Measurements from ENCODE around the gene ZNF454.

The ZNF454 gene

GRCh38 chr5:178988436-178989220, 47.6 kb downstream of the ZNF454 start:
- no peak for TF ChIP-seq CTCF (conservative IDR thresholded peaks at IDR 0.05; ENCODE audit: low read depth, low read length)
- no peak for DNase-seq (ENCODE audit: low read depth)
- no peak overlapping the region for H3K4me3 ChIP-seq (ENCODE audit: low read depth, low read length)

GRCh38 chr5:178989311-178989710, 48.3 kb downstream of the ZNF454 start:
- TF ChIP-seq CTCF (conservative IDR thresholded peaks at IDR 0.05; ENCODE audit: low read depth, low read length) = no peak
- no peak overlapping the region for H3K4me3 ChIP-seq (ENCODE audit: low read depth, low read length)
- no peak for DNase-seq (ENCODE audit: low read depth)

- H3K4me3 ChIP-seq (ENCODE audit: low read depth, low read length) = no peak overlapping the region
- DNase-seq (ENCODE audit: low read depth) = no peak
- no peak for TF ChIP-seq CTCF (conservative IDR thresholded peaks at IDR 0.05; ENCODE audit: low read depth, low read length)
Measured at GRCh38 chr5:178990491-178990890, 49.5 kb downstream of the ZNF454 start.

- no peak for DNase-seq (ENCODE audit: low read depth)
- no peak overlapping the region for H3K4me3 ChIP-seq (ENCODE audit: low read depth, low read length)
- no peak for TF ChIP-seq CTCF (conservative IDR thresholded peaks at IDR 0.05; ENCODE audit: low read depth, low read length)
Measured at GRCh38 chr5:178991190-178992145, 50.5 kb downstream of the ZNF454 start.

GRCh38 chr5:178992291-178992895, 51.4 kb downstream of the ZNF454 start:
- no peak for TF ChIP-seq CTCF (conservative IDR thresholded peaks at IDR 0.05; ENCODE audit: low read depth, low read length)
- no peak overlapping the region for H3K4me3 ChIP-seq (ENCODE audit: low read depth, low read length)
- DNase-seq (ENCODE audit: low read depth) = no peak

GRCh38 chr5:178993236-178993765, 52.3 kb downstream of the ZNF454 start:
- DNase-seq (ENCODE audit: low read depth) = no peak
- TF ChIP-seq CTCF (conservative IDR thresholded peaks at IDR 0.05; ENCODE audit: low read depth, low read length) = no peak
- H3K4me3 ChIP-seq (ENCODE audit: low read depth, low read length) = no peak overlapping the region

Data from choroid plexus epithelial cell (primary cell).